Mesodermal cell (in vitro differentiated cells): ENCODE data around the gene MACROD2.

Experiments
- H3K27ac ChIP-seq: 2 replicates; pipeline ENCODE4 v1.7.0; 2013; ENCODE audit warnings: mild to moderate bottlenecking, low read depth, low read length, moderate library complexity; ENCODE audit not compliant: severe bottlenecking
- H3K36me3 ChIP-seq: 2 replicates; pipeline ENCODE4 v1.7.1; 2013; ENCODE audit warnings: mild to moderate bottlenecking, low read length, moderate library complexity; ENCODE audit not compliant: control insufficient read depth, insufficient read depth
- H3K4me1 ChIP-seq: one replicate; pipeline ENCODE4 v1.7.1; 2013; ENCODE audit warnings: mild to moderate bottlenecking, low read length; ENCODE audit not compliant: insufficient read depth, control insufficient read depth, poor library complexity, severe bottlenecking
- H3K4me3 ChIP-seq: 2 replicates; pipeline ENCODE4 v1.7.0; 2013; ENCODE audit warnings: low read length, control low read depth, mild to moderate bottlenecking; ENCODE audit not compliant: insufficient read depth, poor library complexity, severe bottlenecking; ENCODE audit errors: extremely low read depth
- H3K9me3 ChIP-seq: 2 replicates; pipeline ENCODE4 v1.7.1; 2013; ENCODE audit warnings: mild to moderate bottlenecking, low read length, moderate library complexity; ENCODE audit not compliant: control insufficient read depth
- WGBS, 2 experiments: methylation state at CpG; one replicate each; pipeline ENCODE4 v1.1.5; 2013; ENCODE audit warnings: missing lambda C conversion rate in 2 of 2; ENCODE audit not compliant: insufficient coverage in 2 of 2; 5-methylcytosine and 5-hydroxymethylcytosine counted together

Gene MACROD2

GRCh38 chr20:14178952-14179351, 183.6 kb downstream of the MACROD2 start:
- no peaks in the 10 kb centered on the region for H3K4me1 ChIP-seq
- no peak overlapping the region for H3K27ac ChIP-seq
- no peak overlapping the region for H3K4me3 ChIP-seq
- no peaks in the 10 kb centered on the region for H3K36me3 ChIP-seq
- H3K9me3 ChIP-seq, result no peaks in the 10 kb centered on the region

- Histone ChIP-seq H3K4me3 (no peak overlapping the region), H3K4me1 (no peaks in the 10 kb centered on the region), H3K36me3 (no peaks in the 10 kb centered on the region), H3K27ac (no peak overlapping the region), H3K9me3 (no peaks in the 10 kb centered on the region)
- WGBS, 2 experiments, result 67% methylated on average over 1 of the region's 1 CpG; no CpG with 5 or more reads in 1 of the 2 experiments
Observed at GRCh38 chr20:14189794-14190402, 194.6 kb downstream of the MACROD2 start.

GRCh38 chr20:14191559-14191958, 196.2 kb downstream of the MACROD2 start:
- Histone ChIP-seq H3K4me1 (no peaks in the 10 kb centered on the region), H3K36me3 (no peaks in the 10 kb centered on the region), H3K27ac (no peak overlapping the region), H3K4me3 (no peak overlapping the region), H3K9me3 (no peaks in the 10 kb centered on the region)

- Histone ChIP-seq H3K9me3 (no peaks in the 10 kb centered on the region), H3K4me1 (no peaks in the 10 kb centered on the region), H3K27ac (no peak overlapping the region)
Observed at GRCh38 chr20:14193443-14193842, 198.1 kb downstream of the MACROD2 start.

GRCh38 chr20:14193885-14194284, 198.6 kb downstream of the MACROD2 start:
- WGBS, 2 experiments, result 83% methylated on average over 1 of the region's 2 CpGs; no CpG with 5 or more reads in 1 of the 2 experiments
- no peaks in the 10 kb centered on the region for H3K9me3 ChIP-seq
- no peaks in the 10 kb centered on the region for H3K4me1 ChIP-seq
- no peaks in the 10 kb centered on the region for H3K36me3 ChIP-seq
- no peak overlapping the region for H3K4me3 ChIP-seq
- H3K27ac ChIP-seq, result peak overlapping the region; percentile 48

More at GRCh38 chr20:14193443-14193842, 198.1 kb downstream of the MACROD2 start:
- WGBS, 2 experiments, result 72 to 93% methylated on average over 2 to 4 of the region's 4 CpGs
- Histone ChIP-seq H3K36me3 (no peaks in the 10 kb centered on the region), H3K4me3 (no peak overlapping the region)

GRCh38 chr20:14197097-14197496, 201.8 kb downstream of the MACROD2 start:
- Histone ChIP-seq H3K4me3 (no peak overlapping the region), H3K27ac (no peak overlapping the region), H3K9me3 (no peaks in the 10 kb centered on the region), H3K36me3 (no peaks in the 10 kb centered on the region), H3K4me1 (no peaks in the 10 kb centered on the region)
- WGBS, 2 experiments, result no CpG with 5 or more reads among the region's 1 CpG

GRCh38 chr20:14198416-14198815, 203.1 kb downstream of the MACROD2 start:
- H3K4me3 ChIP-seq, result no peak overlapping the region
- no peaks in the 10 kb centered on the region for H3K4me1 ChIP-seq
- H3K27ac ChIP-seq, result no peak overlapping the region
- H3K36me3 ChIP-seq, result no peaks in the 10 kb centered on the region
- WGBS, 2 experiments, result 100% methylated on average over 1 of the region's 3 CpGs; no CpG with 5 or more reads in 1 of the 2 experiments
- H3K9me3 ChIP-seq, result no peaks in the 10 kb centered on the region

- Histone ChIP-seq H3K27ac (peak overlapping the region; percentile 30), H3K4me1 (no peaks in the 10 kb centered on the region), H3K36me3 (no peaks in the 10 kb centered on the region), H3K4me3 (no peak overlapping the region), H3K9me3 (no peaks in the 10 kb centered on the region)
- 80% methylated on average over 1 of the region's 2 CpGs; no CpG with 5 or more reads in 1 of the 2 experiments for WGBS, 2 experiments
Observed at GRCh38 chr20:14199111-14199510, 203.8 kb downstream of the MACROD2 start.

GRCh38 chr20:14203657-14204056, 208.3 kb downstream of the MACROD2 start:
- Histone ChIP-seq H3K36me3 (no peaks in the 10 kb centered on the region), H3K4me3 (no peak overlapping the region)
- 94% methylated on average over 2 of the region's 2 CpGs; no CpG with 5 or more reads in 1 of the 2 experiments for WGBS, 2 experiments

GRCh38 chr20:14207591-14207990, 212.3 kb downstream of the MACROD2 start:
- Histone ChIP-seq H3K27ac (no peak overlapping the region), H3K36me3 (no peaks in the 10 kb centered on the region), H3K4me1 (no peaks in the 10 kb centered on the region)

More at GRCh38 chr20:14203657-14204056, 208.3 kb downstream of the MACROD2 start:
- H3K9me3 ChIP-seq, result no peaks in the 10 kb centered on the region
- no peak overlapping the region for H3K27ac ChIP-seq
- H3K4me1 ChIP-seq, result no peaks in the 10 kb centered on the region

GRCh38 chr20:14208956-14209355, 213.6 kb downstream of the MACROD2 start:
- H3K9me3 ChIP-seq, result no peaks in the 10 kb centered on the region
- H3K36me3 ChIP-seq, result no peaks in the 10 kb centered on the region
- H3K27ac ChIP-seq, result no peak overlapping the region
- H3K4me1 ChIP-seq, result no peaks in the 10 kb centered on the region
- WGBS, 2 experiments, result 69 to 94% methylated on average over 1 of the region's 1 CpG
- no peak overlapping the region for H3K4me3 ChIP-seq

More at GRCh38 chr20:14207591-14207990, 212.3 kb downstream of the MACROD2 start:
- Histone ChIP-seq H3K4me3 (no peak overlapping the region), H3K9me3 (no peaks in the 10 kb centered on the region)
- WGBS, 2 experiments, result 67% methylated on average over 1 of the region's 4 CpGs; no CpG with 5 or more reads in 1 of the 2 experiments
